CD4-positive, alpha-beta T cell treated with Interleukin-6 for 4 hours (primary cell): ENCODE results near the gene KDM1A.

Experiments
- DNase-seq: peaks from one replicate; pipeline ENCODE4 v3.0.0-alpha.2; 2020; ENCODE audit warnings: mixed read lengths

KDM1A gene

DNA sequence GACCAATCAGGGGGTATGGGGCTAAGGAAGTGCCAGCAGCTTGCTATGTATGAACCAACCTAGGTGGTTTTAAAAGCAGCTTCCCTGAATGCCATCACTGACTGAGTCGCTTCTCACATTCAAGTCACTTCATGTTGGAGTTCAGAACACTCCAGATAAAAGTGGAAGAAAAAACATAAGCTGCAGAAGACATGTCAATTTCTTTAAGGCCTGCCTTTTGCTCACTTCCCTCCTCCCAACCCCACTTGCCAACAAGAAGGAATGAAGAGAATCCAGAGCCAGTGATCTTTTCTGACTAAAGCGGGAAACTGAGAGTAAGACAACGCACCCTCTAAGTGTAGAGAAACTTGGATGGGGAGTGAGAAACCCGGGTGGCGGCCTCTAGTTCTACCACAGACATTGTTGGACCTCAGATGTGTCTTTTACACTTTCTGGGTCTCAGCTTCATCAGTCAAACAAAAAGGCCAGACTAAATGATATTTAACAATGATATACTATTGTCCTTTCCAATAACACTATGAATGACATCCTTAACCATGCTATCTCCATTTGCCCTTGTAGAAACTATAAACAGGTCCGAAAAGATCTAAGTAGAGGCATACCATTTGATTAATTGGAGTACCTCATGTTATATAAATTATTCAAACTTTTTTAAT lies 95.3 kb downstream of the KDM1A start:
- peak; percentile 33 for DNase-seq

DNA sequence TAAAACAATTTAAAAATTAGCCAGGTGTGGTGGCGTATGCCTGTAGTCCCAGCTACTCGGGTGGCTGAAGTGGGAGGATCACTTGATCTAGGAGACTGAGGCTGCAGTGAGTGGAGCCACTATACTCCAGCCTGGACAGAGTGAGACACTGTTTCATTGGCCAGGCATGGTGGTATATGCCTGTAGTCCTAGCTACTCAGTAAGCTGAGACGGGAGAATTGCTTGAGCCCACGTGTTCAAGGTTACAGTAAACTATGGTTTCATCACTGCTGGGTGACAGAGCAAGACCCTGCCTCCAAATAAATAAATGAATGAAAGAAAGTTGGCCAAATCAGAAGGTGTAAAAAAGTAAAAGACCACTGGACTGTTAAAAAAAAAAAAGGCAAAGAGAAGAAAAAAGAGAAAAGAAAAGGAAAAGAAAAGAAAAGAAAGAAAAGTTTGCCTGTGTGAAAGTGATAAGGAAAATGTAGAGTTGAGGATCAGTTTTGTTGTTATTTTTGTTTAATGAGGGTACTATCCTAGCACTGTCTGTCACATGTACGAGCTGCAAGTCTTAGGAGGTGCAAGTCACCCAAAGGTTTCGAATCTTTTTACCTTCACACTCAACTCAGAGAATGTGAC lies 97.1 kb downstream of the KDM1A start:
- DNase-seq, result no peak

DNA sequence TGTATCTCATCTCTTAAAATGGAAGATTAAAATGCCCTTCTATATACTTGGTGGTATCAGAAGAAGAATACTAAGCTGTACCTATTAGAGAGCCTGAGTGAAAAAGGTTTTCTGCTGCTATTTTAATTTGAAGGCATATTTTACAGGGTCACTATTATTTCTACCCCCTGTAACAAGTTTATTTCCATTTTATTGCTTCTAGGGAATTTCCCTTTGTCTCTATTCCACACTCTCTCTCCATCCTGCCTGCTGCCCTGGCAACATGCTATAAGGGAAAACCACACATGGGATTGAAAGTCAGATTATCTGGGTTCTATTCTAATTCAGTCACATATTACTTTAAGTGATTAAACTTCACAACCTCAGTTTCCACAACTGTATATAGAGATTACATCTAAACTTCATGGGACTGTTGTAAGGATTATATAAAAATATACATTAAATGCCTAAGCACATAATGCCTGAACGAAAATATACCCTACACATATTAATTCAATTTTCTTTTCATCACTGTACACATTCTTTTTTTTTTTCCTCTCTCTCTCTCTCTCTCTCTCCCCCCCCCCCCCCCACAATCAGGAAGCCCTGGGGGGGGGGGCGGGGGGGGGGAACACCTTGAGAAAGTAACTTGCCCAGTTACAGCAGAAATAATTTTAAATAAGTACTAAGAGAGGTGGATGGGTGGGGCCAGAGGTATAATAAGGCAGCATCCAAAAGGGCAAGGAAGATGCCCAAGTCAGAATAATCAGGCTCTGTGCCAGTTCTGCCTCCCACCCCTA lies 97.8 kb downstream of the KDM1A start:
- no peak for DNase-seq

DNA sequence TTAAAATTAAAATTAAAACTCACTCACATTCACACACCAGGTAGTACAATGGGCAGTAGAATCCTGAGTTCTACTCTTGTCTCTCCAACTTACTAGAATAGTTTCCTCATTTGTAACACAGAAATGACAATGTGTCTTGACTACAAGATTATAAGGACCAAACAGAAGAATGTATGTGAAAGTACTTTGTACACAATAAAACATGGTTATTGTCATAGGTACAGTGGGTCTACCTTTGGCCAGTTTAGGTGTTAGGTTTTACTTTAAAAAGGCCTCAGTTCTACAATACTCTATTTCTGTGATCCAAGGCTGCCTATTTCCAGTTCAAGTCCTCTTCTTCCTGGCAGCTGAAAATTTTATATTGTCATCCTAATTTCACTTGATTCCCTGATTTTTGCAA lies 99.1 kb downstream of the KDM1A start:
- no peak for DNase-seq

DNA sequence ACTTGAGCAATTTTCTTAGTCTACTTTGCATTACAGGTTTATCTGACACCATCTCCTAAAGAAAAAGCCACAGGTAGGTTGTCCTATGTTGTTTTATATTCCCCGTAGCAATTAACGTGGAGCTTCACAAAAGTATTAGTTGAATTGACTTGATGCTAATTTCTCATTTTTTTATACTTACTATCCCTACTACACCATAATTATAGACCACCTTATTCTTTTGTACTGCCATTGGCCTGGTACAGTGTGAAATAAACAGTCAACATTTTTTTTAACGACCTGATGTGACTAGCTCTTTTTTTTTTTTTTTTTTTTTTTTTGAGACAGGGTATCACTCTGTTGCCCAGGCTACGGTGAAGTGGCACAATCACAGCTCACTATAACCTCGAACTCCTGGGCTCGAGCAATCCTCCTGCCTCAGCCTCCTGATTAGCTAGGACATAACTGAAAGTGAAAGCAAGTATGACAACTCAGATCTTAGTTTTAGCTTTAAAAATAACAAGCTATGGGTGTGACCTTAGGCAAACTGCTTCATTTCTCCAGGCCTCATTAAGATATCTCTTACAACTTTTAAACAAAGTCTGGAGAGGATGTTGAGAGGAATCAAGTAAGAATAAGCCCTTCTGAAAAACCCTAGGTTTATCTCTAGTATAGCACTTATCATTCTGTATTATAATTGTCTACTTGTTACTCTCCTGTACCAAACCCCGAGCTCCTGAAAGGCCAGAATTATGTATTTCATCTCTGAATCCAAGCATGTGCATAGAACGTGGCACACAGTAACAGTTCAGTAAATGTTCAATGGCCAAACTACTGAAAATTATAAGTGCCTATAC lies 99.9 kb downstream of the KDM1A start:
- peak; percentile 59 for DNase-seq

DNA sequence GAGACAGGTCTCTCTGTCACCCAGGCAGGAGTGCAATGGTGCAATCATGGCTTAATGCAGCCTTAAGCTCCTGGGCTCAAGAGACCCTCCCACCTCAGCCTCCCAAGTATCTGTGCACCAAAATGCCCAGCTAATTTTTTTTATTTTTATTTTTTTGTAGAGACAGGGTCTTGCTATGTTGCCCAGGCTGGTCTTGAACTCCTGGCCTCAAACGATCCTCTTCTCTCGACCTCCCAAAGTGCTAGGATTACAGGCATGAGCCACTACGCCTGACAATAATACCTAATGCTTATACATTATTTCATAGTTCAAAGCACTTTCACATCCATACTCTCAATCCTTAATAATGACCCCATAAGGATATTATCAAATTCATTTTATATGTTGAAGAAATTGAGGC lies 101.1 kb downstream of the KDM1A start:
- DNase-seq, result no peak

DNA sequence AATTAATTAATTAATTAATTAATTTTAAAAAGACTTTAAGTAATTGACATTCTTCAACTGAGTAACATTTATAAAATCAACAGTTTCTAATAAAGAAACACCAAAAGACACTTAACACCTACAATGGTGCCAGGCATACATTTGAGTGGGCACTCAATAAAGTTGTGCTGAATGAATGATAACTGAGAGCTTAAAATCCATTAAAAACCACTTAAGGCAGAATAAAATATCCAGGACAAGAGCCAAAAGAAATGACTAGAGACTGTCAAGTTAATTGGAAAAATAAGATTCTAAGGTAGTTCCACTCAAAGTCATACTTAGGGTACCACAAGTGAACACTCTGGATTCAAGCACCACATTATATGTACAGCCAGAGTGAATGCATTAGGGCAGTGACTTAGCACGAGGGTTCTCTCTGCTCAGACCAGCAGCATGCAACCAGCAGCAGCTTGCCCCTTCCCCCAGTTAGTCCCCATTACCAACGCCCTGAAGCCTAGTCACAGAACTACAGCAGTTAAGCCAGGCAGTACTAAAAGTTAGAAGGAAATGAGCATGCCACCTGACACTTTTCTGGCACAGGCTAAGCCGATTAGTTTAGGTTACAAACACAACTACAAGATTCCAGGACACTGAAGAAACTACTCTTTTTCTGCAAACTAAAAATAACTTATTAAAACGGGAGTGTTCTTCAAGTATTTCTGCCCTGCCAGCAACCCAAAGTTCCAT lies 102.9 kb downstream of the KDM1A start:
- no peak for DNase-seq

DNA sequence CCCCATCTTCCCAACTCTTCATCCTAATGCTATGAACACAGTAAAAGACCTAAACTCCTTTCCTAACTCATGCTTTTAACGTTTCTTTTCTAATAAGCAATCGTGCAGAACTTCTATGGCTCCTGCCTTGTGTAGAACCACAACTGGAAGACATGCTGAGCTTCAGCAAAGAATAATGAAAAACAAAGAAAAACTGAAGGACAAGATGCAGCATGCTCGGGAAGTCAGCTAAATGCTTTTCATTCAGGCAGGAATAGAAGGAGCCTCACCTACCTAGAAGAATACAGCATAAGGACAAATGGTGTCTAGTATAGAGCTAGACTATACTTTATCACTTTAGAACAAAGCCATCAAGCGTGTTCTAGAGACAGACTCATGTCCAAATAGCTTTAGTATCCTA lies 103.5 kb downstream of the KDM1A start:
- no peak for DNase-seq

DNA sequence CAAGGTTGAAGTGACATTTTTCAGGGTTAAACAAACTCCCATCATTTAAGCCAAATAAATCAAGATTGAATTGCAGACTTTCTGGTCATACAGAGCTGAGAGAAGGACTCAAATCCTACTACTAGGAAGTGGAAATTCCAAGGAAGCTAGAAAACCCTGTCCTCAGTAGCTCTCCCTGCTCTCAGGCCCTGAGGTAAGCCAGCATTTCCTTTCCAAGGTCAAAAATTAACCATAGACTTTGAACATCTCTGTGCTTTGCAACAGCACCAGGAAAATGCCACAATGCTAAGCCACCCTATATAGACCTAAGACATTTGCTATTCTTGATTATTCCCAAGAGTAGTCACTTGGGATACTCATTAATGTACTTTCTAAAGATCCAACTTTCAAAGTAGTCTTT lies 104.3 kb downstream of the KDM1A start:
- DNase-seq, result no peak

DNA sequence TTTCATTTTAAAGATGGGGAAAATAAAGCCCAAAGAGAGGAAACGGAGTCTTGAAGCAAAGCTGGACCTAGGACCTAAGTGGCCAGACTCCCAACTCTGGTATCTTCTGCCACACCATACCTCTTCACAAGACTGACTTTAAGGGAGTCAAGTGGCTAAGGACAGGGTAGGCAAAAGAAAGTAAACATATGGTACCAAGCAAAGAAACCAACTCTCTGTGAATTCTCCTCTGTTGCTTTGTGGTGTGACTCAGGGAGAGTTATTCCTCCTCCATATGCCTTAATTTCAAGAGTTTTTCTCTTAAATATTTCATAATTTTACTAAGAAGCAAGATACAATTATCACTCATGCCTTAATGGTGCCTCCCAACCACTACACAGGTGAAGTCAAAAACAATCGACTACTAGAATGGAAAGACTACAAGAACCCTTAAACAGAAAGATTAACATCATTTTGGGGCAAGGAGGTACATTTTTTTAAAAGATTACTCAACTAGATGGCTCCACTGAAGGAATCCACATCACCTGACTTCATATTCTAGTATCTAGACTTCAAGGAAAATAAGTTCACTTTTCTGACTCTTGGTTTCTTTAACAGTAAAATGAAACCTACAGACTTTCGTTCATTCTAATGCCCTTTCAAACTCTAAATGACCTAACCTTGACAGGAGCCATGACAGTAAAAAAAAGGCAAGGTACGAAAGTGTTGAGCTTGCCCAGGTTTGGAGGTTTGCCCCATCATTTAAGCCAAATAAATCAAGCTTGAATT lies 105.2 kb downstream of the KDM1A start:
- DNase-seq, result no peak

DNA sequence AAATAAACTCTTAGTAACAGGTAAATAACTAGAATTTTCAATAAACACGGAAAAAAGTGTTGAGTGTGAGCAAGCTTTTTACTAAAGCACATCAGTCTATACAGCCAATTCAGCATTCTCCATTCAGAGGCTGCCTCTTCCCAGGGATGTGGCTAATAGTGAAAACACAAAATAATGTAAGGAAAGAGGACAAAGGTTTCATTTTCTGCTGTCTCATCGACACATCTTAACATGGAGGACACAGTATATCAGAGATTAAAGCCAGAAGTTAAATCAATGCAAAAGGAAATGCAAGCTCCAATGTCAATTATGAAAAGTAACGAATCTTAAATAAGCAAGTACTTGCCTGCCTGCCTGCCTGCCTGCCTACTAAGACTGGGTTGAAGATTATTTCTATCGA lies 106.2 kb downstream of the KDM1A start:
- DNase-seq, result no peak

DNA sequence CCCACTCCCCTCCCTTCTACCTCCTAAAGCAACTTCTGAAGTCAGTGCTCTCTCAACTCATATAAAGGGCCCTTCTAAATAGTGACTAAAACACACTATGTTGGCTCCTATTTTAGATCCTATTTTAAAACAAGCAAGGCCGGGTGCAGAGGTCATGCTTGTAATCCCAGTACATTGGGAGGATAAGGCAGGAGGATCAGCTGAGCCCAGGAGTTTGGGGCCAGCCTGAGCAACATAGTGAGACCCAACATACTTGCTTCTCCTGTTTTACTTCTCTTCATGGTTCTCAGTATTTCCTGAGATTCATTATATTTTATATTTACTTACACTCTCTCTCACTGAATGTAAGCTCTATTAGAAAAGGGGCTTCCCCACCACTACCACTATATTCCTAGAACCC lies 106.9 kb downstream of the KDM1A start:
- DNase-seq, result no peak

DNA sequence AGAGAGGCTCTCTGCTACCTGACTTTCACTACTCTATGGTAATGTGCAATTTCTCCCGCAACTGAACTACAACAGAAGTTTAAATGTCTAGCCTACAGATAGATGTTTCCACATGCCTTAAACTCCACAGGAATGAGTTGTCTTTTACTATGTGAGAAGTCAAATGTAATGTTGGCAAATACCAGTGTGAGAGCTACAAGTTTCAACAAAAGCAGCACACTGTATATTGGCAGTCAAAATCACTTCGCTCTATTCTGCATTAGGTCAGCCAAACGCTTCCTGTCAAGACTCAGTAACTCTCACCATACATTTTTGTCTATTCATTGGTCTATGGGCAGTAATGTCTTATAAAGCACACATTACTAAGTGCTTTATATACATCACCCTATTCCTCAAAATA lies 107.5 kb downstream of the KDM1A start:
- no peak for DNase-seq

DNA sequence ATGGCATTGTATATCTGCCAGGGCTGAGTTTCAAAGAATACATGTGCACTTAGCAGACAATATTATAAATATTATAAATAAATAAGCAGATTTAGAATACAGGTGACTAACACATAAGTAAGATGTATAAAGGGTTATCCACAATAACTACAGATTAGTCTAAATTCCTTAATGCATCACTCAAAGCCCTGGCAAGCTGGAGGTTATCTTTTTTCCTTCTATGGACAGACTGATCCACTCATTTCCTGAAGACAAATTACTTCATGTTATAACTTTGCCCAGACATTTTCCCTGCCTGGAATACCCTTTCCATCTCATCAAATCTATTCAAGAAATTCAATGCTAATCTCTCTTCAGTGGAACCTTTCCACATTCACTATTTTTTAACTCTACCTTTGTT lies 110.6 kb downstream of the KDM1A start:
- DNase-seq, result no peak

DNA sequence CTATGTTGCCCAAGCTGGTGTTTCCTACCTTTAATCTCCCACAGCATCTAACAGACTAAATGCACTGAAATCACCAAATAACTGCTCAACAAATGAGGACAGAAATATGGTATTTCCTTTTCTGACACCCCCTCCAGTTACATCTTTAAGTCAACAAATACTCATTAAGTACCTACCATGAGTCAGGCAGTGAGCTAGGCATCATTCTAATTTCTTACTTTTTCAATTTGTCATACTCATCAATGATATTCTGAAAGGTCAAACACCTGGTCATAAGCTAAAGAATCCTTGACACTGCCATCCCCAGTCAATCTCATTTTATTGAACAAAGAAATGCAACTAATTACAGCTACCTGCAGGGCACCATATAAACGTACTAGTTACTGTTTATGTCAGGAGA lies 112.8 kb downstream of the KDM1A start:
- no peak for DNase-seq
